ENCODE measurements around the gene HLA-F. TPM values are rescaled to one million over a fixed set of nuclear protein-coding genes. Genes with fewer than 3 reads are reported as not detected.
A peak's percentile ranks its signal among the peaks of the same experiment; 100 is the strongest.

Gene HLA-F
- polyA plus RNA-seq, 1 of the 3 experiments (the other 2 are of a cell fraction), result 0.31 TPM

DNA sequence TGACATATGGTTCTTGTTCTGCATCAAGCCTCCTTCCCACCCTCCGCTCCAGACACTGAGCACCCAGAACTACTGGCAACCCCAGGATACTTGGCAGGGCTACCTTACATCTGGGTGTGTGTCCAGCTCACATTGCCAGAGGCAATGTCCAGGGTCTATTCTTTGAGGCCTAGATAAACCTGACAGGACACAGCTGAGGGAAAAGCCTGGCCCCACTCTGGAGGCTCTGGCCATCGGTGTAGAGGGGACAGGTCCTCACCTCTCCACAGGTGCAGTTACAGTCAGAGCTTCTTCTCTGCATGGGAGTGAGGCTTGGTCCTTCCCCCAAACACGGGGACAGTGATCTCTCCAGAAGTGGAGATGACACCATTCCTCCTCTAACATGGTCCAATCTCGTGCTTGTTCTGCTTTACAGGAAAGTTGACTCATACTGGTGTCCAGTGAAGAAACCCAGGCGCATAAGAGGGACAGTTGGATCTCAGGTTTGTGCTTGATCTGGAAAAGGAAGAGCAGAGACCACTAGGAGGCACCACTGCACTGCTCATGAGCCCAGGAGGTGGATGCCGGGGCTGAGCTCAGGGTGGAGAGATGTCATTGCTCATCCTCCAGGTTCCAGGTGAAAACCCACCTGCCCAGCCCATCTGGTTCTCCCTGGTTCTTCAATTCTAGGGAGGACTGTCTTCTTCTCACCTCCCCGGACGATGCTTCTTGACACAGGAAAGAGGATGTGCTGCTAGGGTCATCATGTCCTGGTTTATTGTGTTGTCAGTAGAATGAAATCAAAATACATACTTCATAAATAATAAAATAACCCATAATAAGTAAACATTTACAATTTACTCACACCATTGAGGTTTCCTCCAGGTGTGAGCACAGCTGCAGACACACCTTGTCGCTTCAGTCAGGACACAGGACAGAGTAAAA lies 14.7 kb downstream of the HLA-F start:
- Histone ChIP-seq H4K20me1 (ENCODE audit: insufficient read depth) (no peaks in the 10 kb centered on the region), H3K79me2 (ENCODE audit: insufficient read depth) (no peaks in the 10 kb centered on the region), H3K9ac (no peak overlapping the region), H3K4me2 (no peak overlapping the region), H3K36me3 (replicated peaks in 1 of 2; ENCODE audit: control insufficient read depth in 1 of 2, insufficient read depth in 2 of 2, low read length in 1 of 2) (no peaks in the 10 kb centered on the region), H2AFZ (ENCODE audit: low read depth) (no peak overlapping the region), H3K9me2 (no peaks in the 10 kb centered on the region), H3K4me1 (ENCODE audit: control insufficient read depth in 1 of 2, insufficient read depth in 2 of 2, low read depth in 1 of 2, low read length in 1 of 2) (no peaks in the 10 kb centered on the region), H3K27ac (ENCODE audit: low read depth in 2 of 2, low read length in 1 of 2) (no peak overlapping the region), H3K27me3 (ENCODE audit: insufficient read depth) (peaks cover 2% of the 10 kb centered on the region; the same call in 1 of the 2 replicates), H3F3A (replicated peaks; ENCODE audit: insufficient read depth) (no peaks in the 10 kb centered on the region), H3K4me3 (ENCODE audit: low read depth in 2 of 2, low read length in 1 of 2) (no peak overlapping the region; a peak in 1 of 4 replicates), H3K9me3 (no peaks in the 10 kb centered on the region)
- POLR2A ChIA-PET, result no interaction called here
- DNase-seq, result peak; percentile 64
- 5% methylated on average over 9 of the region's 9 CpGs for WGBS (ENCODE audit: low lambda C conversion rate)
- CTCF ChIA-PET, result interaction anchor here (0.5 to 3.2 kb wide), 27 partner anchors 11 to 393 kb away, joined by 3 to 22 read pairs (median 4); no protein-coding TSS in a partner anchor
- TF ChIP-seq CTCF (IDR thresholded peaks at IDR 0.05) (peak; percentile 74), EZH2phosphoT487 (IDR thresholded peaks at IDR 0.05; ENCODE audit: borderline replicate concordance, low read depth) (no peak), MXI1 (IDR thresholded peaks at IDR 0.05; ENCODE audit: low read depth, low read length) (no peak), MAX (IDR thresholded peaks at IDR 0.05; ENCODE audit: low read depth) (no peak), RCOR1 (IDR thresholded peaks at IDR 0.05; ENCODE audit: low read length) (no peak), MEF2A (IDR thresholded peaks at IDR 0.05; ENCODE audit: borderline replicate concordance, low read depth) (no peak), TAF1 (IDR thresholded peaks at IDR 0.05; ENCODE audit: borderline replicate concordance, low read depth, low read length) (no peak), EP300 (IDR thresholded peaks at IDR 0.05; ENCODE audit: borderline replicate concordance in 1 of 2, low read depth in 1 of 2, low read length in 1 of 2) (no peak), FOXJ3 (CRISPR knock-in tag; IDR thresholded peaks at IDR 0.05) (no peak), SMC3 (IDR thresholded peaks at IDR 0.05; ENCODE audit: low read depth, low read length) (peak; percentile 76), ZBTB33 (IDR thresholded peaks at IDR 0.05; ENCODE audit: borderline replicate concordance, low read depth) (no peak), FOXM1 (IDR thresholded peaks at IDR 0.05; ENCODE audit: low read depth) (no peak), FOSL2 (IDR thresholded peaks at IDR 0.05; ENCODE audit: borderline replicate concordance, low read depth) (no peak), RAD21 (IDR thresholded peaks at IDR 0.05; ENCODE audit: low read length) (peak; percentile 82), JUND (IDR thresholded peaks at IDR 0.05) (no peak), RFX5 (IDR thresholded peaks at IDR 0.05; ENCODE audit: low read length) (no peak), SIN3A (IDR thresholded peaks at IDR 0.05; ENCODE audit: borderline replicate concordance, low read depth, low read length) (no peak), NFIC (IDR thresholded peaks at IDR 0.05; ENCODE audit: borderline replicate concordance) (no peak), USF2 (IDR thresholded peaks at IDR 0.05; ENCODE audit: borderline replicate concordance, low read depth, low read length) (no peak), GATA2 (CRISPR knock-in tag; IDR thresholded peaks at IDR 0.05) (no peak), TCF12 (IDR thresholded peaks at IDR 0.05) (no peak)
- TF ChIP-seq, protein P1, sequence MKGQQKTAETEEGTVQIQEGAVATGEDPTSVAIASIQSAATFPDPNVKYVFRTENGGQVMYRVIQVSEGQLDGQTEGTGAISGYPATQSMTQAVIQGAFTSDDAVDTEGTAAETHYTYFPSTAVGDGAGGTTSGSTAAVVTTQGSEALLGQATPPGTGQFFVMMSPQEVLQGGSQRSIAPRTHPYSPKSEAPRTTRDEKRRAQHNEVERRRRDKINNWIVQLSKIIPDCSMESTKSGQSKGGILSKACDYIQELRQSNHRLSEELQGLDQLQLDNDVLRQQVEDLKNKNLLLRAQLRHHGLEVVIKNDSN (IDR thresholded peaks at IDR 0.05; ENCODE audit: borderline replicate concordance, low read depth), result no peak
- TF ChIP-seq, protein P2, sequence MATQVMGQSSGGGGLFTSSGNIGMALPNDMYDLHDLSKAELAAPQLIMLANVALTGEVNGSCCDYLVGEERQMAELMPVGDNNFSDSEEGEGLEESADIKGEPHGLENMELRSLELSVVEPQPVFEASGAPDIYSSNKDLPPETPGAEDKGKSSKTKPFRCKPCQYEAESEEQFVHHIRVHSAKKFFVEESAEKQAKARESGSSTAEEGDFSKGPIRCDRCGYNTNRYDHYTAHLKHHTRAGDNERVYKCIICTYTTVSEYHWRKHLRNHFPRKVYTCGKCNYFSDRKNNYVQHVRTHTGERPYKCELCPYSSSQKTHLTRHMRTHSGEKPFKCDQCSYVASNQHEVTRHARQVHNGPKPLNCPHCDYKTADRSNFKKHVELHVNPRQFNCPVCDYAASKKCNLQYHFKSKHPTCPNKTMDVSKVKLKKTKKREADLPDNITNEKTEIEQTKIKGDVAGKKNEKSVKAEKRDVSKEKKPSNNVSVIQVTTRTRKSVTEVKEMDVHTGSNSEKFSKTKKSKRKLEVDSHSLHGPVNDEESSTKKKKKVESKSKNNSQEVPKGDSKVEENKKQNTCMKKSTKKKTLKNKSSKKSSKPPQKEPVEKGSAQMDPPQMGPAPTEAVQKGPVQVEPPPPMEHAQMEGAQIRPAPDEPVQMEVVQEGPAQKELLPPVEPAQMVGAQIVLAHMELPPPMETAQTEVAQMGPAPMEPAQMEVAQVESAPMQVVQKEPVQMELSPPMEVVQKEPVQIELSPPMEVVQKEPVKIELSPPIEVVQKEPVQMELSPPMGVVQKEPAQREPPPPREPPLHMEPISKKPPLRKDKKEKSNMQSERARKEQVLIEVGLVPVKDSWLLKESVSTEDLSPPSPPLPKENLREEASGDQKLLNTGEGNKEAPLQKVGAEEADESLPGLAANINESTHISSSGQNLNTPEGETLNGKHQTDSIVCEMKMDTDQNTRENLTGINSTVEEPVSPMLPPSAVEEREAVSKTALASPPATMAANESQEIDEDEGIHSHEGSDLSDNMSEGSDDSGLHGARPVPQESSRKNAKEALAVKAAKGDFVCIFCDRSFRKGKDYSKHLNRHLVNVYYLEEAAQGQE (IDR thresholded peaks at IDR 0.05; ENCODE audit: low read depth, low read length), result no peak

Data from SK-N-SH (cell line).